ENCODE data around the gene CDC6.
A peak's percentile ranks its signal among the peaks of the same experiment; 100 is the strongest.

CDC6 gene

DNA sequence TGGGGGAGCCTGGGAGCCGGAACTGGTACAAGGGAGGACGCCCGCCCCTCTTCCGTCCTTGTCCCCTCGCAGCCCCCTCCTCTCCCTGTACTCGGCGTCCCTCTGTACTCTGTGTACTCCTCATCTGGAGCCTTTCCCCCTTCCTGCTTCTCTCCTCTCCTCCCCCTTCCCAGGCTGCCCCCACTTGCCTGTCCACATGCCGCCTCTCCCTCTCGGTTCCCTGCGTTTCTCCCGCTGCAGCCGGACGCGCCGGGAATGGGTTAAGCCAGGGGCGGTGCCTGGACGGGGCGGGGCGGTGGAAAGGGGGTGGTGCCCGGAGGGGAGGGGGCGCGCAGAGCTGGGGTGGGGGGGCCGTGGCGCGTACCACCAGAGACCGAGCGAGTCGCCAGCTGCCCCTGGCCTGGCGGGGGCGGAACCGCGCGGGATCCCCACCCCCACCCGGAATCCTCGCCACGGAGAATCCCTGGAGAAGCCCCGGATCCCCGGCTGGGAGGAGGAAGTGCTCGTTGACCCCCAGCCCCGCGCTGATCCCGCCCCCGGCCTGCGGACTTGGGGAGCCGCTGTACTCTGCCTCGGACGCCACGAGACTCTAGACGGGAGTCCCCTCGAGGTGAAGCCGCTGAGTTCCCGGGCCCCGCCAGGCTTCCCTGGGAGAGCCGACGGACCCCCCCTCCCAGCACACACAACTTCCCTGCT, 54.3 kb downstream of the CDC6 start:
- peak; percentile 37 for DNase-seq

DNA sequence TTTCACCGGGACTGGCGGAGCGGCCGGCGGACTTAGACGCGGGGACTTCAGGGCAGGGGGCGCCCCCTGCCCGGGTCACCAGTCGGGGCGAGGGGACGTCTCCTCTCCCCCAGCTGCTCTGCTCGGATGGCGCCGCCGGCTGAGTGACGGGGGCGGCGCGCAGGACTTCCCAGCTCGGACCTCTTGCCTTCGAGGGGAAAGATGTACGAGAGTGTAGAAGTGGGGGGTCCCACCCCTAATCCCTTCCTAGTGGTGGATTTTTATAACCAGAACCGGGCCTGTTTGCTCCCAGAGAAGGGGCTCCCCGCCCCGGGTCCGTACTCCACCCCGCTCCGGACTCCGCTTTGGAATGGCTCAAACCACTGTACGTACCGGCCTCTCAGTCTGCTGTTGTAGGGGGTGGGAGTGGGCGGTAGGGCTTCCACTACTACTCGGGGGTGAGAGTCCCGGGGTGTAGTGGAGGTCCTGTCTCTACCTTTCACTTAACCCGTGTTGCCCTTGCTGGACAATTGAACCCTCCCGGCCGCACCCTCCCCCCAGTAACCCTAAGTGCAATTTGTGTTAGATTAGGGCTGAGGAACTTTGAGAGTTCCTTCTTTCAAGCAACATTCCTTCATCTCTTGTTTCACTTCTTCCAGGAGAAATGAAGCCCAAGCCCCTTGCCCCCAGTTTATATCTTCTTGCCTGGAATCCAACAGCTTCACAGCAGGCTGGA, 55.0 kb downstream of the CDC6 start:
- no peak for DNase-seq

DNA sequence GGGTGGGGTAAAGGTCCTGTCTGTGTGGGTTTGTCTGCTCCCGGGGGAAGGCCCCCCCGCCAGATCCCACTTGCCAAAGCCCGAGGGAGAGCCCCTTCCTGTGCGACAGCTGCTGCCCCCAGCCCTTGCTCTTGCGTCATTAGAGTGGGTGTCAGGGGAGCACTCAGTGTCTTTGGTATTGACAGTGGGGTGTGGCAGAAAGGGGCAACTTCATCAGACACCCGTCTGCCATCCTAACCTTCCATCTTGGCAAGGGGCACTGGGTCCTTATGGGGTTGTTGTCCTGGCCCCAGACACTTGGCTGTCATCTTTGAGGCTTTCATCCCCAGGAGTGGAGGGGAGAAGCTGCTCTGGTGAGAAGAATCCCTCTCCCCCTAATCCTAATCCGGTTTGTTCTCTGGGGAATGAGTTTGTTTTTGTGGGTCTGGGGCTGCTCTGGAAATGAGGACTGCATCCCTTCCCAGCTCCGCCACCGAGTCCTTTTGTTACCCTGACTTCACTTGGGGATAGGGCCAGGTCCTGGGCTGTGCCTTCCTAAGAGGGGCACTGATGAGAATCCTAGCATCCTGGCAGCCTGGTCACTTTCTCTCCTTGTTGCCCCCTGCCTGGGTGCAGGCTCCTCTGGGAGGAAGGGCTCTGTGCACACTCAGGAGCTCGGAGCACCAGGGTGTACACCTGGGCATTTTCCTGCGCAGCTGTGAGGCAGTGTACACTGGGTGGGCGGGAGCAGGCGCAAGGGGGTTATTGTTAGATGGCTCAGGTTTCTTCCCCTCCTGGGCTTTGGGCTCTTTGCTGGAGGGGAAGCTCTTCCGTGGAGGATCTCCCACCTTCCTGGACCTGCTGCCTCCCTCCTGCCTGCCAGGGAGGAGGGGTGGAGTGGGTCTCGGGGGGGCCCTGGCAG, 55.8 kb downstream of the CDC6 start:
- DNase-seq, result no peak

GRCh38 chr17:40344421-40345160, 56.9 kb downstream of the CDC6 start:
- no peak for DNase-seq

DNA sequence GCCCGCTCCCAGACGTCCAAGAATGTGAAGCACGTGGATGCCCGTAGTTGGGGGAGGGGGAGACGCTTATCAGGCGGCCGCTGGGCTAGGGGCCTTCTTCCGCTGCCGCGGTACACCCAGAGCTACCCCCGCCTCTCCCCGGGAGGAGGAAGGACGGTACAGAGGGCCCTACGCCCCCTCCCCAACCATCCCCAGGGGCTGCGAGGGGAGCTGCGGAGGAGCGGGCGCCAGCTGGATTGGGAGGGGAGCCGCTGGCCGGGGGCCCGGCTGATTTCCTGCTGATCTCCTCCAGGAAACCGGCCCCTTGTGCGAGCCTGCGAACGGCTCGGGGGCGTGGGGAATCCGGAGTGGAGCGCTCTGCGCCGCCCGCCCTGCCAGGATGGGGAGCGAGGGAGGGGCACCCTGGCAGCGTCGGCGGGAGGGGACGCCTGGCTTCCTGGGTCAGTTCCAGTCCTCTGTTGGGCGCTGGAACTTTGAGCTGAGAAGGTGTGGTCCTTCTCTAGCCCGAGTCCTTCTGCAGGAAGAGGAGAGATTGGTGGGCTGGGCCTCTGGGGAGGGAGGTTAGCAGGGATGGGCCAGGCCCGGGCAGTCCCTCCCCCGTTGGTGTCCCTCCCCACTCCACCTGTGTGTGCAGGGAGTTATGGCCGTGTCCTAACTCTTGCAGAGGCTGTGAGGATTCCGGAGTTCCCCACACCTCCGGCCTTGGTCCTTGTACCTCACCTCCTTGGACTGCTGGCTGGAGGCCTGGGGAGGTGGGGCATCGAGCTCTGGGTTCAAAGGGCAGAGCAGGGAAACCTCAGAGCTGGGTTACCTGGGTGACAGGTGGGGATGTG, 57.7 kb downstream of the CDC6 start:
- peak; percentile 31 for DNase-seq

- DNase-seq, result no peak
Measured at GRCh38 chr17:40345994-40346764, 58.5 kb downstream of the CDC6 start.

DNA sequence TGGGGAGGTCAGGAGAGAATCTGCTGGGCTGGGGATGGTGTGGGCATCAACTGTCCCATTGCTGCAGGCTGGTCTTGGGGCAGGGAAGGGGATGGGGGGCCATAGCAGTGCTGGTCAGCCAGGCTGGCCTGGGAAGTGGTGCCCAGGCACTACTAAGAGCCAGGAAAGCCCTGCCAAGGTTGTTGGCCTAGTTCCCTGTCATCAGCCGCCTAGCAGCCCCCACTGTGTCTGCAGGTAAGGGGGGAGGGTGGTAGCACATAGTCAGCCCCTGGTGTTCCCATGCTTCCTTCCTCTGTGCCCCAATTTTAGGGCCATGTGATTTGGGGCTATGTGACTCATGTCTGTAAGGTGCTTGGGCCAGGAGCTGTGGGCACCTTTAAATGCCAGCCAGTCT, 59.1 kb downstream of the CDC6 start:
- peak; percentile 32 for DNase-seq

DNA sequence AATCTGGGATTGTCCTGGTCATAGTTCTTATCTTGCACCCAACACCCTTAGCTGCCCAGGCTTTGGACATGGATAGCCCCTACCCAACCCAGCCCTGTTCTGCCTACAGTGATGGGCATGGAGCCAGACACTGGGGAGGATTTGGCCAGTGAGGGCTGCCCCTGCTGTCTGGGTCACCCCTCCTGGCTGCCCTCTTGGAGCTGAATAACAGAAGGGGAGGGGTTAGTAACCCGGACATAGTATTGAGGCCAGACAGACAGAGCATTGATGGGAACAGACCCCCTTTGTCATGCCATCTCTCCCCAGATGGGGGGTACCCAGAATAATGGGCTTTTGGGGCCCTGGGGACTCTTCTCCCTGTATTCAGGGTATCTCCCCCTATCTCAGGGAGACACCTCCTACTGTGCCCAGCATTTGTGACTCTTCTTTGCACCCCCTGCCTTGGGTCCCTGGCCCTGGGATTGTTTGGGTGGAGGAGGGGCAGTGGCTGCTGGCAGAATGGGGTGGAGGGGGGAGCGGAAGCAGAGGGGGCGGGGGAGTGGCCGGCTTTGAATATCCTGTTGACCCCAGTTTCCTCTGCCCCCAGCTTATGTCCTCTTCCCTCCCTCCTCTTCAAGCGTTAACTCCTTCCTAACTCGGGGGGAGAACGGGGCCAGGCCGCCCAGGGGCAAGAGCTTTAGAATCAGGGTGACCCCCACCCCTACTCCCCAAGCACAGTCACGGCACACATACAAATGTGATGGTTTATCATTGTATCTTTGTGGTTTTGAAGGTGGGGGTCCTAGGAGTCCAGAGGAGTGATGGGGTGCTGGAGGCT, 59.8 kb downstream of the CDC6 start:
- no peak for DNase-seq

- DNase-seq, result no peak
Measured at GRCh38 chr17:40348136-40348504, 60.4 kb downstream of the CDC6 start.

DNA sequence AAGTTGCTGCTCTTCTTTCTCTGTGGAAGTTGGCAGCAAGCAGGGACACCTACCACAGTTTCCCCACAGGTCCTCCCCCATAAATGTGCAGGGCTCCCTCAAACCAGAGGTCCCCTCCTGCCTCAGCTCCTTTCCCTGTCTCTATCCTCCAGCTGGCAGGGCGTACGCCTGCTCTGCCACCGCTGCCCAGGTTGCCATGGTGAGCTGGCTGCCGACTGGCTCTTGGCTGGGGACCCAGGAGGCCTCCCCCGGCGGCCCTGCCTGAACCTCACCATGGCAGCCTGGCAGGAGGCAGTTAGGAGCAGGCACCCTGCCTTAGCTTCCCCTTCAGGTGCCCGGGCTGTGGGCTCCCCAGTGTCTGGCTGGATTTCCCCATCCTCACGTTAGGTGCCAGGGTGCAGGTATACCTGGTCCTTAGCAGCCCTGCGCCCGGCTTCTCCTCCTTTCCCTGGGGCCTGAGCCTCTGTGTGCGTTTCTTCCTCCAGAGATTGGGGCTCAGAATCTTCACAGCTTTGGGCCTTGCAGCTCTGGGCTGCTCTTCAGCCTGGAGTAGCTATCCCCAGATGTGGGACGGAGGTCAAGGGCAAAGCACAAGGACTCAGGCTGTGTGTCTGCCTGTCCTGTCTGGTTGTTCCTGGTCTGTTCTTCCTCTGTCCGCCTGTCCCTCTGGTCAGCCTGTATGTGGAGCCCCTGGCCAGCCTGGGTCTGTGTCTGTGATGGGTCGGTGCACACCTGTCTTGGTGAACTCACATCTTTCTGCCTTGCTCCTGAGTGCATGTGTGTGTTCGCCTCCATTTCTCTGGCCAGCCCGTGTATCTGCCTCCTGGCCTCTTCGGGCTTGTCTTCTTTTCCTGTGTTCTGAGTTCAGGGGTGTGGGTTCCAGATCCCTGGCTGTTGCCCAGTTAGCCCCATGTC, 61.1 kb downstream of the CDC6 start:
- DNase-seq, result no peak

- no peak for DNase-seq
Measured at GRCh38 chr17:40349477-40349894, 61.8 kb downstream of the CDC6 start.

DNA sequence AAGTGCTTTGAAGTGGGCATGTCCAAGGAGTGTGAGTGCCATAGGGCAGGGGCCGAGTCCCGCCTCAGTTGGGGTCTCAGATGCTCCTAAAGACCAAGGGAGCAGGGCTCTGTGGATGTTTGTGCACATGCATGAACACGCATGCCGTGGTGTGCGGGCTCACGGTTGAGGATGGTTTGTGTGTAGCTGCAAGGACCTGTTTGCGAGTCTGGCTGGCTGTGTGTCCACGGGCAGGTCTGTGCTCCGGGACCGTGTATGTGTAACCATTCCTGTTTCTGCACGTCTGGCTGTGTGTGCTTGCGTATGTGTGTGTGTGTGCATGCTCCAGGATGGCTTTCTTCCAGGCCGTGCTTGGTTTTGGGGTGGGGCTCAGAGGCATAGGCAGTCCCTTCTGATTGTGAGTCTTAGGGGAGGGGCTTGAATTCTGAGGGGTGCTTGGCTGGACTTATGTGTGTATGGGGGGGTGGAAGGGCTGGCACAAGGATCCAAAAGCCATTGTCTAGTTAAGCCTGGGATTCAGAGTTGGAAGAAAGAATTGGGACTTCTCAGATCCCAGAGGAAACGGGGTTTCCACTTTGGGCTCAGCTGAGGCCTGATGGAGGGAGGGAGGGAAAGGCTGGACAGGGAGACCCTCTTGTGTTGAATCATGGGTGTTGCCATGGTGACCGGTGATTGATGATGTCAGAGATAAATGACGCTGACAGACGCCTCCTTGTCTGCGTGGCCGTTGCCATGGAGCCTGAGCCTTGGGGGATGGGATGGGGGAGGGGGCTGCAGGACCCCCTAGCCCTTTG, 62.4 kb downstream of the CDC6 start:
- no peak for DNase-seq

GRCh38 chr17:40350689-40351358, 63.1 kb downstream of the CDC6 start:
- no peak for DNase-seq

DNA sequence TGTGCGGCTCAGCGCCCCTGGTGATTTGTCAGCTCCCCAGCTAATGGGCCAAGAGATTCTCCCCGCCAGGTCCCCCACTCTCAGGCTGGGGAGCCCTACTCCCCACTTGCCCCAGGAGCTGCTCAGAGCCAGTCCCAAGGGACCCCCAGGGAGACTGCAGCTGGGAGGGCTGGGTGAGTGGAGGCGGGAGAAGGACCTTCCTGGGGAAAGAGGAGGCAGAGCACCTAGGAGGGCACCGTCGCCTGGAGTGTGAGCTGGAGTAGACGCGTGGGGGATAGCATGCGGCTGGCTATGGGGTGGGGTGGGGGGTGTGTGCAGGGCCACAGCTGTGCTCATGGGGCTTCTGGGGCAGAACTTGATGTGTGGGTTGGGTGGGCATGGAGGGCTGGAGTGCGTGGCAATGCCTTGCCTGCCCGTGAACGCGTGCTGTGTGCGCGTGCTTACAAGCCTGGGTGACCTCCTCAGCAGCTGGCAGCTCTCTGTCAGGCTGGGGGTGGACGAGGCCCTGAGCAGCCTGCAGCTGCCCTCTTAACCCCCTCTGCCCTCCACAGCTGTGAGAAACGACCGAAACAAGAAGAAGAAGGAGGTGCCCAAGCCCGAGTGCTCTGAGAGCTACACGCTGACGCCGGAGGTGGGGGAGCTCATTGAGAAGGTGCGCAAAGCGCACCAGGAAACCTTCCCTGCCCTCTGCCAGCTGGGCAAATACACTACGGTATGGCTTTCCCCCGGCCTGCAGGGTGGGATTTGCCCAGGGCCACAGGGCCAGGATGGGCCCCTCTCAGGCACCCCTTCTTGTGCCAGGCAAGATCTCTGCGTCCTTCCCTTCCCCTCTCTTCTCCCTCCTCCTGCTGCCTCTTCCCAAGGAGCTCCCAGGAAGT, 63.9 kb downstream of the CDC6 start:
- DNase-seq, result no peak

DNA sequence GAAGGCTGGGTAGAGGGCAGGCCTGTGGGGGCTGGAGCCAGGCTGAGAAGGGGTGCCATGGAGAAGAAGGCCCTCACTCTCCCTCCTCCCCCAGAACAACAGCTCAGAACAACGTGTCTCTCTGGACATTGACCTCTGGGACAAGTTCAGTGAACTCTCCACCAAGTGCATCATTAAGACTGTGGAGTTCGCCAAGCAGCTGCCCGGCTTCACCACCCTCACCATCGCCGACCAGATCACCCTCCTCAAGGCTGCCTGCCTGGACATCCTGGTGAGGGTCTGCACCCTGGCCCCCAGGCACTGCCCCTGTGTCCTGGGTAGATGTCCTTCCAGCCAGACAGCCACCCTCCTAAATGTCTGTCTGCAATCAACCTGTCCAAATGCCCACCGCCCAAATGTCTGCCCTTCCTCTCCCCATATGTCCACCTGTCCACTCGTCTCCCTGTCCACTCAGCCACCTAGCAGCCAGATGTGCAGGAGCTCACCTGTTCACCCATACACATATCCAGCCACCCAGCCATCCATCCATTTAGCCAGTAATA, 64.6 kb downstream of the CDC6 start:
- DNase-seq, result no peak

DNA sequence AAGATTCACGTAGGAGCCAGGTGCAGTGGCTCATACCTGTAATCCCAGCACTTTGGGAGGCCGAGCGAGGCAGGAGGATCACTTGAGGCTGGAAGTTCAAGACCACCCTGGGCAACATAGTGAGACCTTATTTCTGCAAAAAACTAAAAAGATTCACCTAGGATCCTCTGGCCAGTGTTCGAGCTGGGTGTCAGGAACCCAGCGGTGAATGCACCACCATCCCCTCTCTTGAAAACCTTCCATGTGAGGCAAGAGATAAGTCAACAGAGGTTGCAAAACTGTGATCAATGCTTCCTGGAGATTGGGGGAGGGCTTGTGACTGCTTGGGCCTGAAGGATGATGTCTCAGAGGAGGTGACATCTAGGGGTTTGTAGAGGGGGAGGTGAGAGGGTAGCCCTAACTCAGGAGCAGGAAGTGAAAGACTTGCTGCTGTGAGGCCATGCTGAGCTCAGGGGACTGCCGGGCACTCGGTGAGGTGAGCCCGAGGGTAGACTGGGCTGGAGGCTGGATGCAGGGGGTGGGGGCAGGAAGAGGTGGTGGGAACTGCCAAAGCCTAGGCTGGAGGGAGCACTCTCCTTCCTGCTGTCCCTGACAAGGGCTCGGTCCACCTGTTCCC, 65.2 kb downstream of the CDC6 start:
- no peak for DNase-seq

Data from T-helper 9 cell (primary cell).